ENCODE results near the gene C1orf141. TPM values are rescaled to one million over a fixed set of nuclear protein-coding genes. Genes with fewer than 3 reads are reported as not detected.

The C1orf141 gene
- total RNA-seq, 1 donor from 2014 or later, result not detected

DNA sequence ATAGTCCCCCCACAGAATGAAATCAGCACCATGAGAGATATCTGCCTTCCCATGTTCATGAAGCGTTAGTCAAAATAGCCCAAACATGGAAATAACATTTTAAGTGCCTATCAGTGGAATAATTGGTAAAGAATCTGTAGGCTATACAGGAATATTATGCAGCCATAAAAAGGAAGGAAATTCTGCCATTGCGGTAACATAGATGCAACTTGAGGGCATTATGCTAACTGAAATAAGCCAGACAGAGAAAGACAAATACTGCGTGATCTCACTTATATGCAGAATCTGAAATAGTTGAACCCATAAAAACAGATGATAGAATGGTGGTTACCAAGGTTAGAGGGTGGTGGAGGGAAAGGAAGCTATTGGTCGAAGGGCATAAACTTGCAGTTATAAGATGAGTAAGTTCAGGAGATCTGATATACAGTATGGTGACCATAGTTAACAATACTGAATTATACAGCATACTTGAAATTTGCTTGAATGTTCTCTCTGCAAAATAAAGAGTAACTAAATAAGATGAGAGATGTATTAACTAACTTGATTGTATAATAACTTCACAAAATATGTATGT lies 30.8 kb upstream of the C1orf141 start:
- Mint-ChIP-seq H3K9me3 (ENCODE audit: unreplicated experiment) (no peaks in the 10 kb centered on the region), H3K36me3 (ENCODE audit: low read depth, unreplicated experiment) (no peaks in the 10 kb centered on the region), H3K4me3 (ENCODE audit: unreplicated experiment) (no peak overlapping the region), H3K4me1 (ENCODE audit: unreplicated experiment) (no peaks in the 10 kb centered on the region), H3K27me3 (ENCODE audit: unreplicated experiment) (no peaks in the 10 kb centered on the region), H3K27ac (ENCODE audit: unreplicated experiment) (no peak overlapping the region)
- TF ChIP-seq, protein P1, sequence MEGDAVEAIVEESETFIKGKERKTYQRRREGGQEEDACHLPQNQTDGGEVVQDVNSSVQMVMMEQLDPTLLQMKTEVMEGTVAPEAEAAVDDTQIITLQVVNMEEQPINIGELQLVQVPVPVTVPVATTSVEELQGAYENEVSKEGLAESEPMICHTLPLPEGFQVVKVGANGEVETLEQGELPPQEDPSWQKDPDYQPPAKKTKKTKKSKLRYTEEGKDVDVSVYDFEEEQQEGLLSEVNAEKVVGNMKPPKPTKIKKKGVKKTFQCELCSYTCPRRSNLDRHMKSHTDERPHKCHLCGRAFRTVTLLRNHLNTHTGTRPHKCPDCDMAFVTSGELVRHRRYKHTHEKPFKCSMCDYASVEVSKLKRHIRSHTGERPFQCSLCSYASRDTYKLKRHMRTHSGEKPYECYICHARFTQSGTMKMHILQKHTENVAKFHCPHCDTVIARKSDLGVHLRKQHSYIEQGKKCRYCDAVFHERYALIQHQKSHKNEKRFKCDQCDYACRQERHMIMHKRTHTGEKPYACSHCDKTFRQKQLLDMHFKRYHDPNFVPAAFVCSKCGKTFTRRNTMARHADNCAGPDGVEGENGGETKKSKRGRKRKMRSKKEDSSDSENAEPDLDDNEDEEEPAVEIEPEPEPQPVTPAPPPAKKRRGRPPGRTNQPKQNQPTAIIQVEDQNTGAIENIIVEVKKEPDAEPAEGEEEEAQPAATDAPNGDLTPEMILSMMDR (IDR thresholded peaks at IDR 0.05; ENCODE audit: unreplicated experiment), result no peak
- no peak for DNase-seq (ENCODE audit: low spot score)

DNA sequence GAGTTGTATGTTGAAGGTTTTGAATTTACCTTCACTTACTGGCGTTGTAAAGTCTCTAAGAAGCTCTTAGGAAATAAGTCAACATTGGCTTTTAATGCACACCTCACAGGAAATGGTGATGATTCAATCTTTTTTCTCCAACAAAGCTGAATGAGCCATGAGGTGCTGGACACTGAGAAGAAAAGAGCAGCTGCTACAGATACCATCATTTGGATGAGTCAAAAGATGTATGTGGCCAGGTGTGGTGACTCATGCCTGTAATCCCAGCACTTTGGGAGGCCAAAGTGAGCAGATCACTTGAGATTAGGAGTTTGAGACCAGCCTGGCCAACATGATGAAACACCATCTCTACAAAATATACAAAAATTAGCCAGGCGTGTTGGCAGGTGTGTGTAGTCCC lies 28.2 kb upstream of the C1orf141 start:
- TF ChIP-seq, protein P1 (IDR thresholded peaks at IDR 0.05; ENCODE audit: unreplicated experiment), result no peak
- H3K36me3 Mint-ChIP-seq (ENCODE audit: low read depth, unreplicated experiment), result no peaks in the 10 kb centered on the region
- no peak for DNase-seq (ENCODE audit: low spot score)
- H3K27me3 Mint-ChIP-seq (ENCODE audit: unreplicated experiment), result no peaks in the 10 kb centered on the region
- H3K4me1 Mint-ChIP-seq (ENCODE audit: unreplicated experiment), result no peaks in the 10 kb centered on the region
- no peaks in the 10 kb centered on the region for H3K9me3 Mint-ChIP-seq (ENCODE audit: unreplicated experiment)
- no peak overlapping the region for H3K4me3 Mint-ChIP-seq (ENCODE audit: unreplicated experiment)
- no peak overlapping the region for H3K27ac Mint-ChIP-seq (ENCODE audit: unreplicated experiment)

DNA sequence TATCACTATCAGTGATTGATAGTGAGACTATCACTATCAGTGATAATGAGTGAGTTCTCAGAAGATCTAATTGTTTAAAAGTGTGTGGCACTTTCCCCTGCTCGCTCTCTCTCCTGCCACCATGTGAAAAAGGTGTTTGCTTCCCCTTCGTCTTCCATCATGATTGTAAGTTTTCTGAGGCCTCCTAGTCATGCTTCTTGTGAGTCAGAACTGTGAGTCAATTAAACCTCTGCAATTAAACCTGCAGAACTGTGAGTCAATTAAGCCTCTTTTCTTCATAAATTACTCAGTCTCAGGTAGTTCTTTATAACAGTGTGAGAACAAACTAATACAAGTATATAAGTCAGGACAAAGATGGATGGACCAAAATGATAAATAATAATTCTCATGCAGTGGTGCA lies 24.5 kb upstream of the C1orf141 start:
- Mint-ChIP-seq H3K27me3 (ENCODE audit: unreplicated experiment) (no peaks in the 10 kb centered on the region), H3K36me3 (ENCODE audit: low read depth, unreplicated experiment) (no peaks in the 10 kb centered on the region), H3K27ac (ENCODE audit: unreplicated experiment) (no peak overlapping the region), H3K9me3 (ENCODE audit: unreplicated experiment) (no peaks in the 10 kb centered on the region), H3K4me3 (ENCODE audit: unreplicated experiment) (no peak overlapping the region), H3K4me1 (ENCODE audit: unreplicated experiment) (no peaks in the 10 kb centered on the region)
- no peak for DNase-seq (ENCODE audit: low spot score)
- TF ChIP-seq, protein P1 (IDR thresholded peaks at IDR 0.05; ENCODE audit: unreplicated experiment), result no peak

DNA sequence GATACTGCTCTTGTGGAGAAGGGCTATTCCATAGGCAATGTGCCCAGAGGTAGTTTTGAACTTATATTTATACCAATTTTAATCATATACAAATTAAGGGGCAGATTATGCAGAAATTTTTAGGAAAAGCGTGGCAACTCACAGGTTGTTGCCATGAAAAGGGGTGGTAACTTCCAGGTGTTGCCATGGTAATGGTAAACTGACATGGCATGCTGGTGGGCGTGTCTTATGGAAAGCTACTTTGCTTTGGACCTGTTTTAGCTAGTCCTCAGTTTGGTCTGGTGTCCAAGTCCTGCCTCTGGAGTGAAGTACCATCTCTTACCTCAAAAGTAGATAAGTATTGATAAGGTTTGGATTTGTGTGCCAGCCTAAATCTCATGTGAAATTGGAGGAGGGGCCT lies 23.6 kb upstream of the C1orf141 start:
- no peaks in the 10 kb centered on the region for H3K36me3 Mint-ChIP-seq (ENCODE audit: low read depth, unreplicated experiment)
- H3K4me1 Mint-ChIP-seq (ENCODE audit: unreplicated experiment), result no peaks in the 10 kb centered on the region
- no peak for DNase-seq (ENCODE audit: low spot score)
- H3K27ac Mint-ChIP-seq (ENCODE audit: unreplicated experiment), result no peak overlapping the region
- H3K9me3 Mint-ChIP-seq (ENCODE audit: unreplicated experiment), result no peaks in the 10 kb centered on the region
- H3K27me3 Mint-ChIP-seq (ENCODE audit: unreplicated experiment), result no peaks in the 10 kb centered on the region
- no peak overlapping the region for H3K4me3 Mint-ChIP-seq (ENCODE audit: unreplicated experiment)
- TF ChIP-seq, protein P1 (IDR thresholded peaks at IDR 0.05; ENCODE audit: unreplicated experiment), result no peak

DNA sequence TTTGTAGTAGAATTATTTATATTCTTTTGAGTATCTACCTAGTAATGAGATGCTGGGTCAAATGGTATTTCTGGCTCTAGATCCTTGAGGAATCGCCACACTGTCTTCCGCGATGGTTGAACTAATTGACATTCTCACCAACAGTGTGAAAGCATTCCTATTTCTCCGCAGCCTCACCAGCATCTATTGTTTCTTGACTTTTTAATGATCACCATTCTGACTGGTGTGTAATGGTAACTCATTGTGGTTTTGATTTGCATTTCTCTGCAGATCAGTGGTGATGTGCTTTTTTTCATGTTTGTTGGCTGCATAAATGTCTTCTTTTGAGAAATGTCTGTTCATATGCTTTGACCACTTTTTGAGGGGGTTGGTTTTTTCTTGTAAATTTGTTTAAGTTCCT lies 16.2 kb upstream of the C1orf141 start:
- H3K27me3 Mint-ChIP-seq (ENCODE audit: unreplicated experiment), result peaks cover 3% of the 10 kb centered on the region
- H3K27ac Mint-ChIP-seq (ENCODE audit: unreplicated experiment), result no peak overlapping the region
- no peaks in the 10 kb centered on the region for H3K4me1 Mint-ChIP-seq (ENCODE audit: unreplicated experiment)

More for the DNA sequence above, 16.2 kb upstream of the C1orf141 start:
- Mint-ChIP-seq H3K36me3 (ENCODE audit: low read depth, unreplicated experiment) (no peaks in the 10 kb centered on the region), H3K4me3 (ENCODE audit: unreplicated experiment) (no peak overlapping the region), H3K9me3 (ENCODE audit: unreplicated experiment) (no peaks in the 10 kb centered on the region)
- TF ChIP-seq, protein P1 (IDR thresholded peaks at IDR 0.05; ENCODE audit: unreplicated experiment), result no peak
- DNase-seq (ENCODE audit: low spot score), result no peak

All from endothelial cell (in vitro differentiated cells).